ENCODE data around the gene CLN3.

The CLN3 gene

DNA sequence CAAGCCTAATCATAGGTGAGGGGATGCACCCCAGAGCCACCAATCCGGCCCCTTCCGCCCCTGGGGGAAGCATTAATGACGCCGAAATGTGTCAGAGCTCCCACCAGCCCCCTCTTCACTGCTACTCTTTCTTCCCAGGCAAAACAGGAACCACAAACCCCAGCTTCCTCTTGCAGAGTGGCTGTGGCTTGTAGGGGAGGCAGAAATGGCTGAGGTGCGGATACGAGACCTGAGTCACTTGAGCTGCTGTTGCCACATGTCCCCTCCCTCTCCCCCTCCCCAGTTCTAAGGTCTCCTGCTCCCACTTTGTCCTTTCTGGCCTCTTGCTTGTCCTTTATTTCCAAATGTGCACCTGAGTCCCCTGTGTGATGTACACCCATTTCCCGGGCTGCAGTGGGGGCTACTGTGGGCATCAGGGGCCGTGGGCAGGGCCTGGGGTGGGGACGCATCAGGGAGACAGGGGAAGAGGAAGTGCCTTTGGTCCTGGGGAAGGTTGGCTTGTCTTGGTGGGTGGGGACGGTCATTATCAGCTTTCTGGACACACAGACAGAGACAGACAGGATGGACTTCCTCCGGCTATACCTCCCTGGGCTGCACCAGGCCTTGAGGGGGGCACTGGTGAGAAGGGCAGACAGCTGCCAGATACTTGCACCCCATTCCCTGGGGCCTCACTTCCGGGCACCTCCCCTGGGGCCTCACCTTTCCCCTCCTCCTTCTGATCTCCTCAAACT is 2.4 kb upstream of the CLN3 start, which contains the start of gene APOBR:
Gene APOBR (plus strand): TSS at position 523 of the 731 bp plus-strand sequence. CDS start 39 bp downstream, at position 562.
- Histone ChIP-seq H3K9me2 (replicated peaks; ENCODE audit: control insufficient read depth, low read length) (no peaks in the 10 kb centered on the region), H3K4me2 (ENCODE audit: low read length) (peak within 1 kb of the TSS; percentile 89), H3K79me2 (ENCODE audit: control insufficient read depth, low read length) (peaks cover 12% of the 10 kb centered on the region), H4K20me1 (ENCODE audit: control insufficient read depth, insufficient read depth, low read depth, low read length) (no peaks in the 10 kb centered on the region), H3K27ac (ENCODE audit: low read depth, low read length) (peak within 1 kb of the TSS; percentile 72), H3K27me3 (ENCODE audit: control insufficient read depth, low read length) (no peaks in the 10 kb centered on the region), H3K9me3 (ENCODE audit: control insufficient read depth, insufficient read depth, low read length) (no peaks in the 10 kb centered on the region), H3K4me3 (ENCODE audit: low read length) (peak within 1 kb of the TSS; percentile 70), H3K36me3 (ENCODE audit: control insufficient read depth, low read length) (peaks cover under 1% of the 10 kb centered on the region; the same call in 1 of the 2 replicates), H3F3A (ENCODE audit: control insufficient read depth, insufficient read depth) (no peaks in the 10 kb centered on the region), H3K4me1 (ENCODE audit: control insufficient read depth, low read length) (peaks cover 27% of the 10 kb centered on the region)
- no peak for TF ChIP-seq EZH2phosphoT487 (IDR thresholded peaks at IDR 0.05; ENCODE audit: borderline replicate concordance, low read length)
- no peak for TF ChIP-seq CTCF (IDR thresholded peaks at IDR 0.05; ENCODE audit: low read depth, low read length, poor library complexity, severe bottlenecking)

- peaks cover 12% of the 10 kb centered on the region for H3K79me2 ChIP-seq (ENCODE audit: control insufficient read depth, low read length)
- H3K36me3 ChIP-seq (ENCODE audit: control insufficient read depth, low read length): peaks cover 8% of the 10 kb centered on the region; the same call in 1 of the 2 replicates
- TF ChIP-seq EZH2phosphoT487 (IDR thresholded peaks at IDR 0.05; ENCODE audit: borderline replicate concordance, low read length) (no peak), CTCF (IDR thresholded peaks at IDR 0.05; ENCODE audit: low read depth, low read length, poor library complexity, severe bottlenecking) (no peak)
- peak overlapping the region; percentile 86 for H3K4me3 ChIP-seq (ENCODE audit: low read length)
- H3K4me1 ChIP-seq (ENCODE audit: control insufficient read depth, low read length): peaks cover 27% of the 10 kb centered on the region
- peak overlapping the region; percentile 89 for H3K4me2 ChIP-seq (ENCODE audit: low read length)
- no peaks in the 10 kb centered on the region for H3F3A ChIP-seq (ENCODE audit: control insufficient read depth, insufficient read depth)
- H3K27me3 ChIP-seq (ENCODE audit: control insufficient read depth, low read length): no peaks in the 10 kb centered on the region
- H3K27ac ChIP-seq (ENCODE audit: low read depth, low read length): peak overlapping the region; percentile 89
- H4K20me1 ChIP-seq (ENCODE audit: control insufficient read depth, insufficient read depth, low read depth, low read length): no peaks in the 10 kb centered on the region
- no peaks in the 10 kb centered on the region for H3K9me2 ChIP-seq (replicated peaks; ENCODE audit: control insufficient read depth, low read length)
- H3K9me3 ChIP-seq (ENCODE audit: control insufficient read depth, insufficient read depth, low read length): no peaks in the 10 kb centered on the region
Measured at GRCh38 chr16:28492511-28492910, 637 bp upstream of the CLN3 start.

DNA sequence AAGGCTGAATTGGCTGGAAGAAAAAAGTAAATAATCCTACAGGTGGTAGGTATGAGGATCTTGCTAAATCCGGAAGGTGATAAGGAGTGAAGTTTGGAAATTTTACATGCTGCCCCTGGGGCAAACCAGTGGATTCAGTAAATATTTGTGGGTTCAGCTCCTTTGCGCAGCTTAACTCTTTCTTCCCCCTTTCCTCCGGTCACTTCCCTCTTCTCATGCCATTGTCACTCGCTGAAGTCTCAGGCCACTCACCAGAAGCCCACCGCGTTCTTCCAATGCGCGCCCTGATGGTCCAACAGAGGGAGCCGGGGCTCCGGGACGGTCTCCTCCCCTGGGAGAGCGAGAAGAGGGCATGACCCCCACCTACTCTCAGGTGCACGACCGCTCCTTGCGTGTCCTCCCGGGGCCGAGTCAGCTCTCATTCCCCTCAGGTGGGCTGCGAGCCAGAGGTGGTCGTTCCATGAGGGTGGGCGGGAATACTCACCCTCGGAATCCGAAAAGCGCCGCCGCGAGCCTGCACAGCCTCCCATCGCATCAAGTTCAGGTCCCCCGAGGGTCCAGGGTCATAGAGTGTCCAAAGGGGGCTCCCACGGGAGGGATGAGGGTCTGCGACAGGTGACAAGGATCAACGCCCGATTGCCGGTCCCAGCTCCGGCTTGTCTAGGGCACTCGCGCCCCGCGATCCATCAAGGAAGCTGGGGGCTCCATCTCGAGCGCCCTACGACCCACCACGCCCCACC is 474 bp downstream of the CLN3 start:
- no peaks in the 10 kb centered on the region for H3K27me3 ChIP-seq (ENCODE audit: control insufficient read depth, low read length)
- peak overlapping the region; percentile 86 for H3K4me3 ChIP-seq (ENCODE audit: low read length)
- no peaks in the 10 kb centered on the region for H3K9me2 ChIP-seq (replicated peaks; ENCODE audit: control insufficient read depth, low read length)
- peaks cover 8% of the 10 kb centered on the region; the same call in 1 of the 2 replicates for H3K36me3 ChIP-seq (ENCODE audit: control insufficient read depth, low read length)
- H3F3A ChIP-seq (ENCODE audit: control insufficient read depth, insufficient read depth): no peaks in the 10 kb centered on the region
- H3K9me3 ChIP-seq (ENCODE audit: control insufficient read depth, insufficient read depth, low read length): no peaks in the 10 kb centered on the region
- peaks cover 12% of the 10 kb centered on the region for H3K79me2 ChIP-seq (ENCODE audit: control insufficient read depth, low read length)
- H4K20me1 ChIP-seq (ENCODE audit: control insufficient read depth, insufficient read depth, low read depth, low read length): no peaks in the 10 kb centered on the region
- TF ChIP-seq CTCF (IDR thresholded peaks at IDR 0.05; ENCODE audit: low read depth, low read length, poor library complexity, severe bottlenecking) (peak; percentile 21), EZH2phosphoT487 (IDR thresholded peaks at IDR 0.05; ENCODE audit: borderline replicate concordance, low read length) (no peak)
- H3K27ac ChIP-seq (ENCODE audit: low read depth, low read length): peak overlapping the region; percentile 89
- H3K4me1 ChIP-seq (ENCODE audit: control insufficient read depth, low read length): peaks cover 27% of the 10 kb centered on the region
- H3K4me2 ChIP-seq (ENCODE audit: low read length): peak overlapping the region; percentile 76
